HG03108 (cell line): ENCODE measurements around the gene PPM1H.
"Not testable (repeated sequence)": the region's sequence is repeated elsewhere in the genome, so short reads cannot be mapped to it uniquely, and the experiment has no call there.

Source experiments
- ATAC-seq: cut with Tn5 transposase; IDR thresholded peaks from one replicate; pipeline ENCODE4 v1.9.1; 2021; ENCODE audit warnings: moderate library complexity; ENCODE audit not compliant: unreplicated experiment

PPM1H gene, protein sequence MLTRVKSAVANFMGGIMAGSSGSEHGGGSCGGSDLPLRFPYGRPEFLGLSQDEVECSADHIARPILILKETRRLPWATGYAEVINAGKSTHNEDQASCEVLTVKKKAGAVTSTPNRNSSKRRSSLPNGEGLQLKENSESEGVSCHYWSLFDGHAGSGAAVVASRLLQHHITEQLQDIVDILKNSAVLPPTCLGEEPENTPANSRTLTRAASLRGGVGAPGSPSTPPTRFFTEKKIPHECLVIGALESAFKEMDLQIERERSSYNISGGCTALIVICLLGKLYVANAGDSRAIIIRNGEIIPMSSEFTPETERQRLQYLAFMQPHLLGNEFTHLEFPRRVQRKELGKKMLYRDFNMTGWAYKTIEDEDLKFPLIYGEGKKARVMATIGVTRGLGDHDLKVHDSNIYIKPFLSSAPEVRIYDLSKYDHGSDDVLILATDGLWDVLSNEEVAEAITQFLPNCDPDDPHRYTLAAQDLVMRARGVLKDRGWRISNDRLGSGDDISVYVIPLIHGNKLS

DNA sequence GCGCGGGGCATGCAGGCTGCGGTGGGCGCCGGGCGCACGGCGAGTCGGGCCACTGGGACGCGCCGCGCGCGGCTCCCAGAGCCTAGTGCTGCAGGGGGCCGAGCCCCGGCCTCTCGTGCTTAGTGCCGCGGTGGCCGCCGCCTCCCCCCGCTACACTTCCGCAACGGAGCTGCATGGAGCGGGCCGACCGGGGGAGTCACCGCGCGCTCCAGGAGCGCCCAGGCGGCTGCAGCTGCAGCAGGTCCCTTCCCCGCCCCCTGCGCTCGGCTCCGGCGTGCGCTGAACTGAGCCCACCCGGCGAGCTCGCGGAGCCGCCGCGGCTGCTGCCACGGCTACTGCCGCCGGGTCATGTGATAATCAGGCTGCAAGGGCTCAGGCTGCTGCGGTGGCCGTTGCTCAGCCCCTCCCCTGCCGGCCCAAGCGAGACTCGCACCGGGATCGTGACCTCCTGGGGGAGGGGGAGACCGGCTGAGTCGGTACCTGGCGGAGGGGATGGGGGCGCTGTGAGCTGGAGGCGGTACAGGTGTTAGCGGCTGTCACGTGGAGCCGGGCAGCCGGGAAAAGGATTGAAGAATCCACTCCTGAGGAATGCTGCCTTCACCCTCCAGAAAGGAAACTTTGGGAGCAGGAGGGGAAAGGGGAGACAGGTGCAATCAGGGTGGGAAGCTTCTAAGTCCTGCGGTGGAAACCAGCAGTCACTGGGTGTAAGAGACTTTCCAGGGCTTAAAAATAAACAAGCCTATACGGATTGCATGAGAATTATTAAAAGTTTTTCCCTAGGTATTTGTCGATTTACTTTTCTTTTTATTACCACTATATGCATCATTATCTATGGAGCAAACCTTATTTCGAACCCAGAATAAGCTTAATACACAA is at the start of gene PPM1H:
Gene PPM1H (minus strand): TSS at position 352 of the 876 bp plus-strand sequence. CDS start 414 bp downstream, outside the sequence.
- peak; percentile 74 for ATAC-seq

DNA sequence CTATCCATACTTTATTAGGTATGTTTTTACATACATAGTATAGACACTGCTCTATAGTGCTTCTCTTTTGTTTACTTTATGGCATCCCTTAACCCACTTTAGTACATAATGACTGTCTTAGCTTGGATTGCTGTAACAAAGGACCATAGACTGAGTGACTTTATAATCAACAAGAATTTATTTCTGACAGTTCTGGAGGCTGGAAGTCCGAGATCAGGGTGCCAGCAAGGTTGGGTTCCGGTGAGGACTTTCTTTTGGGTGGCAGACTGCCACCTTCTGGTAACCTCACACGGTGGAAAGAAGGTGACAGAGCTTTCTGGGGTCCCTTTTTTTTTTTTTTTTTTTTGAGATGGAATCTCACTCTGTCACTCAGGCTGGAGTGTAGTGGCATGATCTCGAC is 48.6 kb upstream of the PPM1H start:
- no peak for ATAC-seq

DNA sequence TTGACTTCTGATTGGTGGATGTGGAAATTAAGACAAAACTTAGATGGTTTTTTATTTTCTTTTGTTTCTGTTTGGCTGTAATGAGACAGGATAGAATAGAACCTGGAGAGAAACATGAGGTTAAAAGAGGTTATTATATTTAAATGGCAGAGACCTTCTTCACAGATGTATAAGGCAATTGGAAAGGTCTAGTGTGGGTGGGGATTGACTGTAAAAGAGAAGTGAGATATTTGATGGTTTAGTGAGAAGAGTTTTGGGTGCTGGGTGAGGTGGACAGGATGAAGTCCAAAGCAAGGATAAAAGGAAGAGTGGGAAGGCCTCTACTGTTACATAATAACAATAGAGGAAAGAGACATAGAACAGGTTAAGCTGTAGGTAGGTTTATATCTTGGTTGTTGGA is 43.8 kb upstream of the PPM1H start:
- no peak for ATAC-seq

DNA sequence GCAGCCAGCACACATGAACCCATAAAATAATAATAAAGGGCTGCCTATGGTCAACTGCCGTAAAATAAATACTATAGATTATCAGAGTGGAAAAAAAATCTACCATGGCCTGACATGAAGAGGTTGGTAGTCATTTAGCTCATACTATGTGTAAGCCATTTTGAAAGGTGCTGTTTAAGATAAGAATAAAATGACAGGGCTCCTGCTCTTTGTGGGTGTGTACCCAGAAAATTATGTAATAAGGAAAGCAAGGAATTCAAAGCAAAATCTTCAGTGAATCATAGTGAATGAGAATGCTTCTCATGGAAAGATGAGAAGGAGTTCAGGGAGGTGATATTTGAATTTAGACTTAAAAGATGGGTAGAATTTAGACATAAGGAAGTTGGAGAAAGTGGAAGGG is 42.9 kb upstream of the PPM1H start:
- ATAC-seq: no peak

DNA sequence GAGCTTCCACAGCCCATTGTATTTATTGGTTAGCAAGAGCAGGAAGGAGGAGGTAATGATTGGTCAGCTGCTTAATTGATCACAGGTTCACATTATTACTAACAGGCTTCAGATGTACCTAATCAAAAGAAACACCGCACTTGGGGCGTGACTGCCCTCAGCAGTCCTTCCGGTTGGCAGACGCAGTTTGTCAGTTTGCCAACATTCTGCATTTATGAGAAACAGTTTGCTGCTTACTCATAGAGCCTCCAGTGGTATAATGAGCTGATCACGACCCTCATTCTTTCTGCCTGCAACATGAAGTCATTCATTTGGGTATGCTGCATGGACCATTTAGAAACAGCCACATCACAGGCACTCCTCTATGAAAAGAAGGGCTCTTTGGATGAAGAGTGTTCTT is 42.5 kb upstream of the PPM1H start:
- no peak for ATAC-seq

DNA sequence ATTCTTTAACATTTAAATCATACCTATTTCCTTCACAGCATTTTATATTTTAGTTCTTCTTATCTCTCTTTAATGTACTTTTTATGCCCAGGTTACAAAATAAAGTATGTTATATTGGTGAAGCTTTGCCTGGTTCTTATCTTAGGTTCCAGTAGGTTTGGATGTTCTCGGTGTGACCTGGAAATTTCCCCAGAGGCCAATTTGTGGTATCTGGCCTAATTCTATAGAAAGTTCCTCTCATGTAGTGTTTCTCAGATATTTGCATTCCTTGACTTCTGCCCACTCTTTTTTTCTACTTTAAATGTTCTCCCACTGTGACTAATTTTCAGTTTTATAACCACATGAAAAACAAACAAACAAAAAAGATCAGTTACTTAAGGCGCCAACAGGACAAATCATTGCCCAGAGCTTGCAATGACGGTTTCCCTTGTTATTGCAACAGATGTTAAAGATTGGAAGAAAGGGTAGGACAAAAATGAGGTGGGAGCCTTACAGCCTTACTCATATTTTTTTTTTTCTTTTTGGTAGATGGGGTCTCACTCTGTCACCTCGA is 41.2 kb upstream of the PPM1H start:
- ATAC-seq: no peak

DNA sequence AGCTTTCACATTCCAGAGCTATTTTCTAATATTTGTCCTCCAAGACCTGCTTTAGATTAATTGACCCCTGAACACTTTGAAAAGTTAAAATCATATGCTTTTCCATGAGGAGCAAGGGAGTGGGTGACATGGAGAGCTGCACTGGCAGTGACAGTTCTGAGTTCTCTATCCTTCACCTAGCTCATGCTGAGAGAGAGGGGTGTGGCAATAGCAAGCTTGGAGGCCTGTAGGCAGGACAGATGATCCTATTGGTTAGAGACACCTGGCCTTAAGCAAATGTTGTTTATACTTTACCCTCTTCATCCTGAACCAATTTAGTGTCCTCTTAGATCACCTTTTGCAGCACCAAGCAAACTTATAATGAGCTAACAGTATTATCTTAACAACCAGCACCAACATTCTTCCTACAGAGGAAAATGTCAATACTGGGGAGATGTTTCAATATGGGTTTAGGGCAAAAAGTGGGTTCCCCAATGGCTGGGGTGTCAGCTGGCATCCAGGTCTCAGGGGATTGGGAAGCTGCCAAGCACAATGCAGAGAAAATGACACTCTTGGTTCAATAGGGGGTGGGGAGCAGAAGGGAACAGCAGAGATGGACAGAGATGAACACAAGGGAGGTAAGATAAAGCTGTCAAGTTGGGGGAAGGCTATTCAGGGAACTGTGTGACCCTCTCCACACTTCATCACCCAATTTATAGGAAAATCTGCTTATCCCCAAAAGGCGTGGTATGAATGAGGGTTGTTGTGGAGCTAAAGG is 37.0 kb upstream of the PPM1H start:
- ATAC-seq: no peak

DNA sequence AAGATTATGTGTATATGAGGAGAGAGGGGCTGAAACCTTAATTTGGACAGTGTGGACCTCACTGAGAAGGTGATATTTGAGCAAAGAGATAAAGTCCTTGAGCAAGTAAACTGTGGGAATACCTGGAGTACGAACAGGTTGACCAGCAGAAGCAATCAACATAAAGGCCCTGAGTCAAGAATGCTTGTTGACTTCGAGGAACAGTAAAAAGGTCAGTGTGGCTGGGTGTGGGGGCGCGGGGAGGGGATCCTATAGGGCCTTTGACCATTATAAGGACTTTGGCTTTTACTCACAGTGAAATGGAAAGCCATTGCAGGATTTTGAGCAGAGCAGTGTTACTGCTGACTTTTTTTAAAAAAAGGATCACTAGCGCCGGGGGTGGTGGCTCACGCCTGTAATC is 34.7 kb upstream of the PPM1H start:
- no peak for ATAC-seq

DNA sequence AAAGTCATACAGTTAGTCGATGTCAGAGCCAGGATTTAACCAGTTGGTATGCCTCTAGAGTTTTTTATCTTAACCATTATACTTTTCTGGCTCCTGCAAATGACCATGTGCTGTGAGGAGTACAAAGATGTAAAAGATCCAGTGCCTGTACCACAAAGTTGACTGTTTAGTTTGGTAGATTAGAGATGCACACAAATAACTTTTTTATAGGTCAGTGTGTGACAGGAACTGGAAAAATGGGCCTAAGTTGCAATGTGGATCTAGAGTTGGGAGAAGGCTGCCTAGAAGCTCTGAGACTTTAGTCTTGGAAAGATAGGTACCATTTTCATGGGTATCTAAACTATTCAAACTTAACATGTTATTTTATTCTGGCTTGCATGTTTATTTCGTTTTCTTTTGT is 32.8 kb upstream of the PPM1H start:
- ATAC-seq: no peak

DNA sequence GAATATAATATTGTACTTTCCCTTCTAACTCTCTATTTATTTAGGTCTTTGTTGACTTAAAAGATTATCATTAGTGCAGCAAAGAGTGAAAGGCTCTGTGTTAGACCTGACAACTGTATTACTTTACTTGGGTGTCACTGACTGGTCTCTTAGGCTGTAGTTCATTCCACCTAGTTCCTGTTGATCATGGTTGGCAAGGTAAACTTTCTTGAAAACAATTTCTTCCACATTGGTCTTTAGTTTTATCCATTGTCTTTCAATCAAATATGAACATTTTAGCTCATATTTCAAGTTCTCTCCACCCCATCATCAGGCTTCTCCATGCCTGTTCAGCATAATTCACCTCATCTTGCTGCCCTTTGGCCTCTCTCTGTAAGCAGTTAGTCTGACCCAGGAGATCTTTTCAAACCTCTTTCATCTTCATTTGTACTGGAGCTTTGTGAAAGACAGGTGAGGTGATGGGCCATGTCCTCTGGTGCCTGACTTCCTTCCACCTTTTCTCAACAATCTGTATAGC is 32.1 kb upstream of the PPM1H start:
- no peak for ATAC-seq

DNA sequence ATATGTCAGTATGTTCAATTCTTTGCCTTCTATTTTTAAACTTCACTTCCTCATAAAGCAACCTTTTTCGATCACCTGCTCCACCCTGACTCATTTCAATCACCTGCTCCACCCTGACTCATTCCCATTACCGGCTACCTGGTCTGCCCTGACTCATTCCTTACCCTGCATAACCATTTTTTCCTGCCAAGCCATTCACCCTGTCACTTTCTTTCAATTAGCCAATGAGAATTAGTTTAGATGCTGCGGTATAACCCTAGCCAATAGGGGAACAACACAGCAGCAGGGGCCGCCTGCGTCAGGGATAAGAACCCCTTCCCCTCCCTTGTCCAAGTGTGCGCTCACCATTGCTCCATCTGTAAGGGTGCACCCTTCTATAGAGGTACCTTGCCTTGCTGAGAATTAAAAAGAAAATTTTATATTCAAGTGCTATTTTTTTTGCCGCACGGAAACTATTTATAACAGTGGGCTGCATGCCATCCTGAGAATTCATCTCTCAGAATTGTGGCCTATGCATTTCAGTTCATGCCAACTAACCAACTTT is 31.6 kb upstream of the PPM1H start:
- ATAC-seq: not testable (repeated sequence)

DNA sequence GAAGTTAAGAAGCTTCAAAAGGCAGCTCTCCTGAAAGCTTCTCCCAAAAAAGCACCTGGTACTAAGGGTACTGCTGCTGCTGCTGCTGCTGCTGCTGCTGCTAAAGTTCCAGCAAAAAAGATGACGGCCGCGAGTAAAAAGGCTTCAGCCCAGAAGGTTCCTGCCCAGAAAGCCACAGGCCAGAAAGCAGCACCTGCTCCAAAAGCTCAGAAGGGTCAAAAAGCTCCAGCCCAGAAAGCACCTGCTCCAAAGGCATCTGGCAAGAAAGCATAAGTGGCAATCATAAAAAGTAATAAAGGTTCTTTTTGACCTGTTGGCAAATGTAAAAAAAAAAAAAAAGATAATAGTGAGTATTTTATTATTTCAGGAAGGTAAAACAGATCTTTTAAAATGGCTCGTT is 30.8 kb upstream of the PPM1H start:
- not testable (repeated sequence) for ATAC-seq

DNA sequence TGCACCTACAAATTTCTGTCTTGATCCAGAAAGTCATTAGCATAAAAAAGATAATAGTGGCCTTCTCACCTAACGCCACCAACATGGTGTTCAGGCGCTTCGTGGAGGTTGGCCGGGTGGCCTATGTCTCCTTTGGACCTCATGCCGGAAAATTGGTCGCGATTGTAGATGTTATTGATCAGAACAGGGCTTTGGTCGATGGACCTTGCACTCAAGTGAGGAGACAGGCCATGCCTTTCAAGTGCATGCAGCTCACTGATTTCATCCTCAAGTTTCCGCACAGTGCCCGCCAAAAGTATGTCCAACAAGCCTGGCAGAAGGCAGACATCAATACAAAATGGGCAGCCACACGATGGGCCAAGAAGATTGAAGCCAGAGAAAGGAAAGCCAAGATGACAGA is 30.3 kb upstream of the PPM1H start:
- ATAC-seq: not testable (repeated sequence)

DNA sequence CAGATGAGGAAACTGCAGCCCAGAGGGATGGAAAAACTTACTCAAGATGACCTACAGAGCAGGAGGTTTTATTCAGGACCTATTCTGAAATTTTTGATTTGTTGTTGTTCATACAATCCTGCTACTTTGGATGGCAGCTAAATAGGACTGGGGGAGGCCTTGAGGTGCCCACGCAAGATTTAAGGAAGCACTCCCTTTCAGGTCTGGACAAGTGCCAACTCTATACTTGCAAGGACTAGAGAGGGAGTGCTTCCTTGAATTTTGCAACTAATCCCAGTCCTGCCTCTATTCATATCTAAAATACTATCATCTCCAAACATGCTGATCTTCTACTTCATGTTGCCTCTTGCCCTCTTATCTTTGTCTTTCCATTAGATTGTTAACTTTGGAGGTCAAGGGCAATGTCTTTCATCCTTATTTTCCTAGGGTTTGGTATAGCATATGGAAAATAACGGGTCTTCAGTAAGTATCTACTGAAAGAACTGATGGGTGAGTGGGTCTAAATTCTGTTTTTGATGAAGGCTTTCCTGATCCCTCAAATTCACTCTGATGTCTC is 28.6 kb upstream of the PPM1H start:
- ATAC-seq: no peak

DNA sequence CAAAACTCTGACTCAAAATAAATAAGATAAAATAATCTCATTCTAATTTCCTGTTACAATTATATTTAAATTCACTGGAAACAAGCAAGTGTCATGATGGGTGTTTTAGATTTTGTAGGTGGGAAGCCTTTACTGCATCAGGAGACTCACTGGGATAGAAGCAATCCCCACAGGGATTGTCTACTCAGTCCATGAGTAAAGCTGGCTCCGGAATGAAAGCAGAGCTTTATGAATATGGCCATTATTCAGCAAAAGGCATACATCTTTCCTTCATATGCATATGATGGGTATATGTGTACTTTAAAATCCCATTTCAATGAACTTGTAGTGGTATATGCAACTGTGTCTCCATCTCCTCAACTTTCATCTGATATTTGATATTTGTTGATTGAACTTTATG is 25.4 kb upstream of the PPM1H start:
- ATAC-seq: no peak

DNA sequence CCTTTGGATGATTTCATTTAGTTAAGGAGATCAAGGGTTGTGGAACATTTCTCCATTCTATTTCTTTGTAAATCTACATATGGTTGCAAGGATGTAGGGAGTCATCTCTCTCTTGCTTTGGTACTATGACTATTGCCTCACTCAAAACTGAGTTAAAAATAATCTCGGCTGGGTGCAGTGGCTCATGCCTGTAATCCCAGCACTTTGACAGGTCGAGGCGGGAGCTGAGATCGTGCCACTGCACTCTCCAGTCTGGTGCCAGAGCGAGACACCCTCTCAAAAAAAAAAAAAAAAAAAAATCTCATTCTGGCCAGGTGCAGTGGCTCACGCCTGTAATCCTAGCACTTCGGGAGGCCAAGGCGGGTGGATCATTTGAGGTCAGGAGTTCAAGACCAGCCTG is 24.8 kb upstream of the PPM1H start:
- no peak for ATAC-seq

DNA sequence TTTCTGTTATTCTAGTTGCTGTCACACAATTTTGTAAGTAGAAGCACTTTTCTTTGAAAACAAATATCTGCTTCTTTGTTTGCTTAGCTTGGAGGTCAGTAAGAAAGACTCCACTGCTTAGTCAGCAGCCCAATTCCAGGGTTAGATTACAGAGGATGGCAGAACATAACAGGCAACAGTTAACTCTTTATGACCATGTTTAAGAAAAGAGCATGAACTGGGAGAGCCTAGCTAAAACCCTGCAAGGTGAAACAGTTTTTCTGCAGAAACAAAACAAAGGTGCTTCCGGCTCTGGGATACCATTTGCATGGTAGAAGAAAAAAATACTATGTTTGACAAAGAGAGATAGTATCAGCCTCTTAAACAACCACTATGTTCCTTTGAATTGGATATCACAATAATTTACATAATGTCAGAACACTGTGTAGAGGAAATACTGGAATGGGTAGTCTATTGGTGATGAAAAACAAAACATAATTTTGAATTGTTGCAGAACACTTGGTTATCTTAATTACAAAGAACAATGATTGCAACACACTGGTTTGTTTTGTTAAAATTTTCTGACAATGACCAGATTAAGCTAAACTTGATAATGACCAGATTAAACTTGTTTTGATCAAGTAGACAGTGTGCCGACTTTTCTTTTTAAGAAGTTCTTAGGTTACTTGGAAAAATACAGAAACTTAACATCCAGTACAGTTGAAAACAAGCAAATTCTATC is 22.4 kb upstream of the PPM1H start:
- ATAC-seq: no peak

DNA sequence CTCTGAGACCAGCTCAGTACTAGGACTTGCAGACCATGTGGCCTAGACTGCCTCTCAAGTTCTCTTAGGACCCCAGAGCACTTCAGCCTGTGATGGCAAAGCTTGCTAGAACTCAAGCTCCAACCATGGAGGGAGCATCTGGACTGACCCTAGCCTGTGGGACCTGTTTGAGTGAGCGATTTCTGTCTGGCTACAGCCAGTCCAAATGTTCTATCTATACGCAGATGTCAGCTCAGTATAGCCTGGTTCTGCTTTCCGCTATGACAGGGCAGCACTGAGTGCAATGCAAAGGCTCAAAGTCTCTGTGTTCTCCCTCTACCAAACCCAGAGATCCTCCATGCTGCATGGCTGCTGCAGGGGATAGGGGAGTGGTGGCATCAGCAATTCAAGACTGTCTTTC is 20.7 kb upstream of the PPM1H start:
- no peak for ATAC-seq

DNA sequence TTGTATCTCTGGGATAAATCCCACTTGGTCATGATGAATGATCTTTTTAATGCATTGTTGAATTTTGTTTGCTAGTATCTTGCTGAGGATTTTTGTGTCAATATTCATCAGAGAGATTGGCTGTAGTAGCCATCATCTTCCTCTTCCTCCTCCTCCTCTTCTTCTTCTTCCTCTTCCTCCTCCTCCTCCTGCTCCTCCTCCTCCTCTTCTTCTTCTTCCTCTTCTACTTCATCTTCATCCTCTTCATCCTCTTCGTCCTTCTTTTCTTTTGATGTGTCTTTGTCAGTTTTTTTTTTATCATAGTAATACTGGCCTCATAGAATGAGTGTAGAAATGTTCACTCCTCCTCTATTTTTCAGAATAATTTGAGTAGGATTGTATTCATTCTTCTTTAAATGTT is 15.4 kb upstream of the PPM1H start:
- ATAC-seq: no peak
